Peyer's patch (tissue), 4 donors: Measurements from ENCODE around the gene IP6K1. TPM values are rescaled to one million over a fixed set of nuclear protein-coding genes. Genes with fewer than 3 reads are reported as not detected.
"Not testable (repeated sequence)": the region's sequence is repeated elsewhere in the genome, so short reads cannot be mapped to it uniquely, and the experiment has no call there.

Experiments
- DNase-seq, 3 donors: peaks; one replicate each; pipeline ENCODE4 v3.0.0-alpha.2; 2017 to 2019
- H3K27ac ChIP-seq, 4 donors: fragments of 200-600 bp; sonication (generic); one replicate each; pipeline ENCODE4 v1.5.1; 2016 to 2019
- H3K27me3 ChIP-seq, 2 donors: fragments of 200-600 bp; sonication (generic); one replicate each; pipeline ENCODE4 v1.5.1; 2019
- H3K36me3 ChIP-seq, 3 donors: fragments of 200-600 bp; sonication (generic); one replicate each; pipeline ENCODE4 v1.5.1; 2016 to 2019
- H3K4me1 ChIP-seq, 4 donors: fragments of 200-600 bp; sonication (generic); one replicate each; pipeline ENCODE4 v1.5.1; 2016 to 2019
- H3K4me3 ChIP-seq, 4 donors: fragments of 200-600 bp; sonication (generic); 1 replicate in 3 of 4; 2 replicates in 1 of 4; pipeline ENCODE4 v1.5.1; 2016 to 2019; ENCODE audit warnings: mild to moderate bottlenecking in 1 of 4
- H3K9me3 ChIP-seq, 4 donors: fragments of 200-600 bp; sonication (generic); one replicate each; pipeline ENCODE4 v1.5.1; 2016 to 2019; ENCODE audit warnings: mild to moderate bottlenecking in 1 of 4
- CTCF ChIP-seq, 6 experiments: fragments of 450-650 bp in 4 of 6; fragments of 200-600 bp in 2 of 6; sonication (generic) in 1 of 6; IDR thresholded peaks; one replicate each; pipeline ENCODE4 v1.5.1; 2017 to 2019; ENCODE audit warnings: antibody characterized with exemption in 6 of 6, mild to moderate bottlenecking in 3 of 6, moderate library complexity in 1 of 6
- POLR2A ChIP-seq, 2 donors: fragments of 450-650 bp; IDR thresholded peaks; one replicate each; pipeline ENCODE4 v1.5.1; 2017; ENCODE audit warnings: antibody characterized with exemption in 2 of 2, mild to moderate bottlenecking in 2 of 2, moderate library complexity in 2 of 2
- total RNA-seq, 4 donors: library from RNA; depleted of rRNA; stranded (reverse); fragments of >200 nt; gene quantifications; one replicate each; pipeline ENCODE4 v1.1.0, GENCODE V29; 2016

The IP6K1 gene
- total RNA-seq, 4 donors from 2014 or later: 30.6 to 56.1 (median 46.8) TPM

- Histone ChIP-seq H3K9me3 (no peaks in the 10 kb centered on the region), H3K36me3 (peaks cover 0 to 86% (median 0%) of the 10 kb centered on the region in 3 donors), H3K27ac (no peak overlapping the region), H3K27me3 (no peaks in the 10 kb centered on the region), H3K4me3 (no peak overlapping the region), H3K4me1 (no peaks in the 10 kb centered on the region)
- no peak for DNase-seq
- TF ChIP-seq POLR2A (IDR thresholded peaks at IDR 0.05) (no peak), CTCF (IDR thresholded peaks at IDR 0.05) (no peak)
Observed at GRCh38 chr3:49702672-49703071, 83.7 kb downstream of the IP6K1 start.

- Histone ChIP-seq H3K4me1 (no peaks in the 10 kb centered on the region), H3K36me3 (peaks cover 0 to 86% (median 0%) of the 10 kb centered on the region in 3 donors), H3K9me3 (no peaks in the 10 kb centered on the region), H3K27me3 (no peaks in the 10 kb centered on the region), H3K4me3 (no peak overlapping the region), H3K27ac (no peak overlapping the region)
- DNase-seq: no peak
- TF ChIP-seq POLR2A (IDR thresholded peaks at IDR 0.05) (no peak), CTCF (IDR thresholded peaks at IDR 0.05) (peak in 4 of 6 experiments; percentile 13 to 37 (median 26))
Observed at GRCh38 chr3:49701388-49702077, 84.8 kb downstream of the IP6K1 start.

- H3K4me1 ChIP-seq: no peaks in the 10 kb centered on the region
- peaks cover 0 to 76% (median 0%) of the 10 kb centered on the region in 3 donors for H3K36me3 ChIP-seq
- TF ChIP-seq CTCF (IDR thresholded peaks at IDR 0.05): no peak
- no peak for TF ChIP-seq POLR2A (IDR thresholded peaks at IDR 0.05)
- no peak overlapping the region for H3K4me3 ChIP-seq
- no peak overlapping the region for H3K27ac ChIP-seq
- no peaks in the 10 kb centered on the region for H3K27me3 ChIP-seq
- H3K9me3 ChIP-seq: no peaks in the 10 kb centered on the region
- DNase-seq: no peak
Observed at GRCh38 chr3:49700453-49701128, 85.8 kb downstream of the IP6K1 start.

GRCh38 chr3:49700014-49700413 lies 86.3 kb downstream of the IP6K1 start:
- Histone ChIP-seq H3K9me3 (no peaks in the 10 kb centered on the region), H3K36me3 (peaks cover 0 to 70% (median 0%) of the 10 kb centered on the region in 3 donors), H3K27ac (no peak overlapping the region), H3K27me3 (no peaks in the 10 kb centered on the region), H3K4me3 (no peak overlapping the region), H3K4me1 (no peaks in the 10 kb centered on the region)
- TF ChIP-seq POLR2A (IDR thresholded peaks at IDR 0.05) (no peak), CTCF (IDR thresholded peaks at IDR 0.05) (no peak)
- no peak for DNase-seq

GRCh38 chr3:49699281-49699979 lies 86.9 kb downstream of the IP6K1 start:
- Histone ChIP-seq H3K27ac (no peak overlapping the region), H3K4me1 (no peaks in the 10 kb centered on the region), H3K4me3 (no peak overlapping the region), H3K9me3 (no peaks in the 10 kb centered on the region), H3K36me3 (peaks cover 0 to 65% (median 0%) of the 10 kb centered on the region in 3 donors), H3K27me3 (no peaks in the 10 kb centered on the region)
- DNase-seq: no peak
- no peak for TF ChIP-seq POLR2A (IDR thresholded peaks at IDR 0.05)
- no peak for TF ChIP-seq CTCF (IDR thresholded peaks at IDR 0.05)

GRCh38 chr3:49695350-49696015 lies 90.9 kb downstream of the IP6K1 start:
- H3K27me3 ChIP-seq, H3K9me3 ChIP-seq, H3K4me3 ChIP-seq, H3K27ac ChIP-seq, DNase-seq: not testable (repeated sequence)
- peaks cover 0 to 16% (median 3%) of the 10 kb centered on the region in 4 donors for H3K4me1 ChIP-seq
- peaks cover 0 to 28% (median 0%) of the 10 kb centered on the region in 3 donors for H3K36me3 ChIP-seq

GRCh38 chr3:49694409-49695070 lies 91.8 kb downstream of the IP6K1 start:
- H3K4me3 ChIP-seq, H3K9me3 ChIP-seq, H3K27me3 ChIP-seq, H3K27ac ChIP-seq, DNase-seq: not testable (repeated sequence)
- H3K36me3 ChIP-seq: peaks cover 0 to 20% (median 0%) of the 10 kb centered on the region in 3 donors
- H3K4me1 ChIP-seq: peaks cover 0 to 22% (median 6%) of the 10 kb centered on the region in 4 donors

GRCh38 chr3:49691481-49691880 lies 94.9 kb downstream of the IP6K1 start:
- not testable (repeated sequence) for H3K27me3 ChIP-seq, H3K9me3 ChIP-seq, H3K36me3 ChIP-seq
- H3K27ac ChIP-seq: peak overlapping the region in 2 of 4 donors; percentile 56 to 59
- H3K4me1 ChIP-seq: peaks cover 0 to 39% (median 7%) of the 10 kb centered on the region in 4 donors
- H3K4me3 ChIP-seq: peak overlapping the region in 1 of 4 donors; percentile 25
- DNase-seq: peak in 2 of 3 donors; percentile 69 to 84
